ENCODE measurements around the gene DYNC1I1.

DYNC1I1 gene

GRCh38 chr7:95840953-95841950 is 68.9 kb downstream of the DYNC1I1 start:
- Histone ChIP-seq H3K4me3 (replicated peaks; ENCODE audit: low read depth, low read length) (no peak overlapping the region), H3K36me3 (ENCODE audit: control insufficient read depth, insufficient read depth, low read length) (no peaks in the 10 kb centered on the region), H3K27me3 (replicated peaks; ENCODE audit: control insufficient read depth, insufficient read depth, low read length) (no peaks in the 10 kb centered on the region)
- peak; percentile 1 for DNase-seq (ENCODE audit: extremely low read depth, insufficient read length)
- TF ChIP-seq CTCF (IDR thresholded peaks at IDR 0.05; ENCODE audit: insufficient read depth, low read length, poor library complexity, severe bottlenecking): peak; percentile 56

- peak; percentile 2 for TF ChIP-seq CTCF (IDR thresholded peaks at IDR 0.05; ENCODE audit: insufficient read depth, low read length, poor library complexity, severe bottlenecking)
- H3K36me3 ChIP-seq (ENCODE audit: control insufficient read depth, insufficient read depth, low read length): no peaks in the 10 kb centered on the region
- DNase-seq (ENCODE audit: extremely low read depth, insufficient read length): no peak
- no peak overlapping the region for H3K4me3 ChIP-seq (replicated peaks; ENCODE audit: low read depth, low read length)
- H3K27me3 ChIP-seq (replicated peaks; ENCODE audit: control insufficient read depth, insufficient read depth, low read length): no peaks in the 10 kb centered on the region
These were observed 70.9 kb downstream of the DYNC1I1 start for GRCh38 chr7:95843286-95843685.

- DNase-seq (ENCODE audit: extremely low read depth, insufficient read length): no peak
- Histone ChIP-seq H3K36me3 (ENCODE audit: control insufficient read depth, insufficient read depth, low read length) (no peaks in the 10 kb centered on the region), H3K4me3 (replicated peaks; ENCODE audit: low read depth, low read length) (no peak overlapping the region), H3K27me3 (replicated peaks; ENCODE audit: control insufficient read depth, insufficient read depth, low read length) (no peaks in the 10 kb centered on the region)
- TF ChIP-seq CTCF (IDR thresholded peaks at IDR 0.05; ENCODE audit: insufficient read depth, low read length, poor library complexity, severe bottlenecking): no peak
These were observed 72.7 kb downstream of the DYNC1I1 start for GRCh38 chr7:95845007-95845406.

GRCh38 chr7:95847061-95847460 is 74.7 kb downstream of the DYNC1I1 start:
- H3K4me3 ChIP-seq (replicated peaks; ENCODE audit: low read depth, low read length): no peak overlapping the region
- no peaks in the 10 kb centered on the region for H3K27me3 ChIP-seq (replicated peaks; ENCODE audit: control insufficient read depth, insufficient read depth, low read length)
- no peak for DNase-seq (ENCODE audit: extremely low read depth, insufficient read length)
- no peak for TF ChIP-seq CTCF (IDR thresholded peaks at IDR 0.05; ENCODE audit: insufficient read depth, low read length, poor library complexity, severe bottlenecking)
- no peaks in the 10 kb centered on the region for H3K36me3 ChIP-seq (ENCODE audit: control insufficient read depth, insufficient read depth, low read length)

GRCh38 chr7:95859429-95859828 is 87.1 kb downstream of the DYNC1I1 start:
- DNase-seq (ENCODE audit: extremely low read depth, insufficient read length): no peak
- Histone ChIP-seq H3K27me3 (replicated peaks; ENCODE audit: control insufficient read depth, insufficient read depth, low read length) (no peaks in the 10 kb centered on the region), H3K4me3 (replicated peaks; ENCODE audit: low read depth, low read length) (no peak overlapping the region), H3K36me3 (ENCODE audit: control insufficient read depth, insufficient read depth, low read length) (no peaks in the 10 kb centered on the region)
- TF ChIP-seq CTCF (IDR thresholded peaks at IDR 0.05; ENCODE audit: insufficient read depth, low read length, poor library complexity, severe bottlenecking): no peak

Data from GM06990 (cell line).